Measurements from ENCODE around the gene SEPTIN5. TPM values are rescaled to one million over a fixed set of nuclear protein-coding genes. Genes with fewer than 3 reads are reported as not detected.

SEPTIN5 gene
- total RNA-seq, 2 experiments from 2014 or later: 0.41 to 0.43 TPM

DNA sequence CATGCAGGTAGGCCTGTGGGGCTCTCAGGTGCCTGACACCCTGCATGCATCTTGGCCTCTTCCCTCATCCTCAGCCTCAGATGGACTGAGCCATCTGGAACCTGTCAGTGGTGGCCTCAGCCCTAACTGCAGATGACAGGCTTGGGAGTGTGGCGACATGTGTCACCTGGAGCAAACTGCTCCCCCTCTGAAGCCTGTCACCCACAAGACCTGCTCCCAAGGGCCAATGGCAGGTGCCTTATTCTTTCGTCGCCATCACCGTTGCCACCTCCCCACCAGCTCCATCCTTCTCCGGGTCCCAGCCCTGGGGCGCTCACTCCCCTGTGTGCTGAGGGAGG is 3.6 kb upstream of the SEPTIN5 start:
- intact Hi-C loops (cut with micrococcal nuclease): loop anchor here (10.0 kb wide), 1 partner anchor 66 kb away; no protein-coding TSS in a partner anchor
- POLR2A ChIA-PET: interaction anchor here (0.7 kb wide), 1 partner anchor 28 kb away, joined by 3 read pairs; no protein-coding TSS in a partner anchor

DNA sequence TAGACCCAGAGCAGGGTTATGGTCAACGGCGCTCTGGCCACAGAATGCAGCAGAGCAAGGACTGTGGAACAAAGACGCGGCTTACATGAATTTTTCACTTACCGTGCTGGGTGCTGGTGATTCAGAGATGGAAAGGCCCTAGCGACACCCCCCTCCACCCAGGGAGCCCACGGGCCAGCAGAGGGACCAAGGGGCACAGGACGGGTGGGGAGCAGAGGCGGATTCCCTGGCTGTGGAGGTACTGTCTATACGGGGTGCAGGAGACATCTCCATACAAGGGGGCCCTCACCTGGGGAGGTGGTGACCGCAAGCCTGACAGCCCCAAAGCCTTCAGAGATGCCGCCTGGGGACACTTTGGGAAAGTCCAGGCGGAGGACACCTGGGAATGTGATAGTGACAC is 1.1 kb upstream of the SEPTIN5 start:
- H3K36me3 Mint-ChIP-seq: no peaks in the 10 kb centered on the region
- peaks cover 4% of the 10 kb centered on the region for H3K4me1 Mint-ChIP-seq (ENCODE audit: low read depth)
- ChIA-PET CTCF (interaction anchor here (1.1 to 1.4 kb wide), 2 partner anchors 17 to 33 kb away, joined by 3 to 6 read pairs; no protein-coding TSS in a partner anchor), POLR2A (no interaction called here)
- no peak overlapping the region for H3K27ac Mint-ChIP-seq
- H3K27me3 Mint-ChIP-seq: peaks cover 13% of the 10 kb centered on the region
- no peak for DNase-seq
- peak overlapping the region; percentile 8 for H3K4me3 Mint-ChIP-seq
- intact Hi-C loops (cut with micrococcal nuclease): loop anchor here (10.0 kb wide), 1 partner anchor 68 kb away; no protein-coding TSS in a partner anchor
- no peaks in the 10 kb centered on the region for H3K9me3 Mint-ChIP-seq

More for the DNA sequence above, 3.6 kb upstream of the SEPTIN5 start:
- no peaks in the 10 kb centered on the region for H3K36me3 Mint-ChIP-seq
- H3K27me3 Mint-ChIP-seq: peaks cover 11% of the 10 kb centered on the region
- CTCF ChIA-PET: interaction anchor here (1.3 kb wide), 1 partner anchor 20 kb away, joined by 4 read pairs; no protein-coding TSS in a partner anchor
- H3K27ac Mint-ChIP-seq: no peak overlapping the region
- no peak overlapping the region for H3K4me3 Mint-ChIP-seq
- H3K4me1 Mint-ChIP-seq (ENCODE audit: low read depth): peaks cover 1% of the 10 kb centered on the region
- no peak for DNase-seq
- no peaks in the 10 kb centered on the region for H3K9me3 Mint-ChIP-seq

DNA sequence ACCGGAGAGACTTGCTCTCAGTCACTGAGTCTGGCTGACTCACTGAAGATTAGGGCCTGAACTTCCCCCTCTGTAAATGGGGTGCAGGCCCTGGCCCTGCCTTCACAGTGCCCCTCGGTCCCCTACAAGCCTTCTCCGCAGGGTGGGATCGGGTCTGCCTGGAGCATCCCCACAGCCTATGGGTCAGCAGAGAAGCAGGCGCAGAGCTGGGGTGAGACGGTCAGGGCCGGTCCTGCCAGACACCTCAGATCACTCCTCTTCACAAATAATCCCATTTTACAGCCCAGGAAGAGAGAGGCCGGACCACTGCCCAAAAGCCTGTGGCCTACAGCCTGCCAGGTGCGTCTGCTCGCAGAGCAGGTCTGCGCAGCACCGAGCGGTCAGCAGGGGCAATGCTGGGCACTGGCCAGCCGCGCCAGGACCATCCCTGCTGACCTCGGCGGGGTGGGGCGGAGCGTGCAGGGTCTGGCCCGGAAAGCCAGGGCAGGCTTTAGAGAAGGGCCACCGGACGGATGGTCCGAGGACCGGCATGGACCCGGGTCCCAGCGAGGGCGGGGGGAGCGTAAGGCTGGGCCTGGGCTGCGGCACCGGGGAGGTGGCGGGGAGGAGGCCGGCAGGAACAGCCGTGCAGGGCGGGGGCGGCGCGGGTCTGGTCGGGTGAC is 522 bp upstream of the SEPTIN5 start:
- intact Hi-C loops (cut with micrococcal nuclease): loop anchor here (10.0 kb wide), 1 partner anchor 69 kb away; no protein-coding TSS in a partner anchor
- no peak overlapping the region for H3K27ac Mint-ChIP-seq
- POLR2A ChIA-PET: no interaction called here
- peaks cover 4% of the 10 kb centered on the region for H3K4me1 Mint-ChIP-seq (ENCODE audit: low read depth)
- H3K36me3 Mint-ChIP-seq: no peaks in the 10 kb centered on the region
- CTCF ChIA-PET: no interaction called here
- peak overlapping the region; percentile 28 for H3K4me3 Mint-ChIP-seq
- no peak for DNase-seq
- H3K9me3 Mint-ChIP-seq: no peaks in the 10 kb centered on the region
- H3K27me3 Mint-ChIP-seq: peaks cover 13% of the 10 kb centered on the region

DNA sequence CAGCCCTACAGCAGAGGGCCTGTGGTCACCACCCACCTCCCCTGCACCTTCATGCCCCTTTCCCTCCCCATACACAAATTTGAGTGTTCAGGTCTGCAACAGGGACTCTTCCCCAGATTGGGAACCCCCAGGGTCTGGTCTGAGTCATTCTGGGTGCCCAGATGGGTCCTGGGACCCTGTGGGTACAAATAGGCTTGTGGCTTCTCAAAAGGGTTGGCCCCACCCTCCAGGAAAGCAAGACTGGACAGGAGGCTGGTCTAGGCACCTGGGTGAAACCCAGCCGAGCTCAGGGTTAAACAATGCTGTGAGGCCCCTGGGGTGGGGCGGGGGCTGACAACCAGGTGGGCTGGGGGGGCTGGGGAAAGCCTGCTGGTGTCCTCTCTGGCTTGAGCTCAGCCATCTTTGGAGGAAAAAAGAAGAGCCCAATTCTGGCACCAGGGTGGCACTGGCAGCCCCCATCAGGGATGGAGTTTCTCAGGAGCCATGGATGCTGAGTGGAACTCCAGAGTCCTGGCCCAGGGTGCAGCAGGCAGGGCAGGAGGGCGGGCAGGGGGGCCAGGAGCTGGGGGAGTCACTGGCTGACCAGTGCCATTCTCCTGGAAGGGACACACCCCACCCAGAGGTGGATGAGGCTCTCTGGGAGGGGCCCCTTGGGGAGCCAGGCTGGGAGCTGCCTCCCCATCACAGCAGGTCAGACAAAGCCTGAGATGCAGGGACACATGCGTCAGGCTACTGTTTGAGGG is 1.1 kb downstream of the SEPTIN5 start:
- intact Hi-C loops (cut with micrococcal nuclease): loop anchor here (1.0 to 10.0 kb wide), 2 partner anchors 41 to 71 kb away; no protein-coding TSS in a partner anchor
- no peaks in the 10 kb centered on the region for H3K36me3 Mint-ChIP-seq
- ChIA-PET POLR2A (no interaction called here), CTCF (interaction anchor here (0.9 to 2.7 kb wide), 2 partner anchors 15 to 36 kb away, joined by 3 to 11 read pairs; no protein-coding TSS in a partner anchor)
- H3K27me3 Mint-ChIP-seq: peaks cover 26% of the 10 kb centered on the region
- DNase-seq: no peak
- H3K27ac Mint-ChIP-seq: no peak overlapping the region
- peaks cover 8% of the 10 kb centered on the region for H3K4me1 Mint-ChIP-seq (ENCODE audit: low read depth)
- H3K4me3 Mint-ChIP-seq: no peak overlapping the region
- H3K9me3 Mint-ChIP-seq: no peaks in the 10 kb centered on the region

DNA sequence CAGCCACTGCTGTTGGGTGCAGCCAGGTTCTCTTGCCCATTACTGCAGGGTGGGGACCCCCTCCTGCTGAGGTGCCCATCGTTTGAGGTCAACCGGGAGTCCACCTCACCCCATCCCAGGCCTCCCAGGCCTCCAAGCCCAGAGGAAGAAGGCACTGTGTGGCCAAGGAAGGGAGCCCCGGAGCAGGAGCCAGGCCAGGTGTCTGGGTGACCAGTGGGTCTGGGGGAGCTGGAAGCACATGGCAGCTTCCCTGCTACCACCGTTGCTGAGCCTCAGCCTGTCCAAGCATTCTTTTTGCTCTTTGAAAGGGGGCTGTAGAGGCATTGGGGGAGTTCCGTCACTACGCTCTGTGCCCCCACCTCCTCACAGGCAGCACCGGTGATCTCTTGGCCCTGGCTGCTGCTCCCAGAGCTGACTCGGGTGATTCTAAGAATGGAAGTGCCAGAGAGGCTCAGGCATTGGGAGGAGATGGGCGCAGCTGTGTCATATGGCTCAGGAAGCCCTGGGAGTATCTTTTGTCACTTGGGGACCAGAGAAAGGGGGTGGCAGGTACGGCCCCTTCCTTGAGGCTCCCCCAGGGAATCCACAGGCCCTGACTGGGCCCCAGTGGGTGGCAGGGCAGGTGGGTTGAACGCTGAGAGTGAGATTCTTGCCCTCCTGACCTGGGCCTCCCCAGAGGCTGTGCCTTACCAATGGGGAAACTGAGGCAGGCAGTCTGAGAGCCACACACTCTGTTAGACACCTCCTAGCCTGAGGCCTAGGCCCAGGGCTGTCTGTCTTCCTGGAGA is 1.9 kb downstream of the SEPTIN5 start:
- Mint-ChIP-seq H3K27me3 (peaks cover 34% of the 10 kb centered on the region), H3K27ac (no peak overlapping the region), H3K4me3 (no peak overlapping the region), H3K9me3 (no peaks in the 10 kb centered on the region), H3K36me3 (no peaks in the 10 kb centered on the region), H3K4me1 (ENCODE audit: low read depth) (peaks cover 8% of the 10 kb centered on the region)
- ChIA-PET CTCF (interaction anchor here (0.9 to 2.7 kb wide), 2 partner anchors 14 to 37 kb away, joined by 3 to 11 read pairs; no protein-coding TSS in a partner anchor), POLR2A (no interaction called here)
- intact Hi-C loops (cut with micrococcal nuclease): loop anchor here (10.0 kb wide), 1 partner anchor 71 kb away; no protein-coding TSS in a partner anchor
- DNase-seq: no peak

DNA sequence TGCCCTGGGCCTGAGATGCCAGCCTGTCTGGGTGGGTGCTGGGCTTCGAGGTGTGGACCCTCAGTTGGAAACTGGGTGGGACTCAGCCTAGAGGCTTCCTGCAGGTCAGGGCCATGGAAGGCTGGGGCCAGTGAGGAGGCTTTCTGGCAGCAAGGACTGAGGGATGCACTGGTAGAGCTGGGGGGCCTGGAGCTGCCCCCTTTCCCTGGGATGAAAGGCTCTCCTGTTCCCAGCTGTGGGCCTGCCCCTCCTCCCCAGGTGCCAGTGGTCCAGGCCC is 2.5 kb downstream of the SEPTIN5 start:
- intact Hi-C loops (cut with micrococcal nuclease): loop anchor here (10.0 kb wide), 1 partner anchor 72 kb away; no protein-coding TSS in a partner anchor
- ChIA-PET CTCF (interaction anchor here (0.6 to 2.7 kb wide), 2 partner anchors 14 to 37 kb away, joined by 3 to 11 read pairs; no protein-coding TSS in a partner anchor), POLR2A (no interaction called here)
- peaks cover 39% of the 10 kb centered on the region for H3K27me3 Mint-ChIP-seq
- H3K4me3 Mint-ChIP-seq: no peak overlapping the region
- no peaks in the 10 kb centered on the region for H3K9me3 Mint-ChIP-seq
- no peaks in the 10 kb centered on the region for H3K36me3 Mint-ChIP-seq
- DNase-seq: no peak
- H3K4me1 Mint-ChIP-seq (ENCODE audit: low read depth): peaks cover 8% of the 10 kb centered on the region
- no peak overlapping the region for H3K27ac Mint-ChIP-seq

DNA sequence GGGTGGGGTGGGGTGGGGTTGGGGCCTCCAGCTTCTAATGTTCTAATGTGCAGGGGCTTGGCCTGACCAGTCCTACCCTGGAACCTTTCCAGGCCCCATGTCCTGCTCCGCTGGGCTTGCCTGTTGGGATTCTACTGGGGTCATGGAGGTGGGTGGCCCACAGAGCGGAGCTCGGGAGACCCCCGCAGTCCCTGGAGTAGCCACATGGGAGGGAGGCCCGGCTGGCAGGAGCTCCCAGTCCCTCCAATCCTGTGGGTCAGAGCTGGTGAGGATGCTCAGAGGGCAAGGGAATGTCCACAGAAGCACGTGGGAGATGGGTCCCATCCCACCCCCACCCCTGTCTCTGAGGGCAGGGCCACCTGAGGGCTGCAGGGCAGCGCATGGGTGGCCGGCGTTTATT is 2.9 kb downstream of the SEPTIN5 start:
- H3K27me3 Mint-ChIP-seq: peaks cover 40% of the 10 kb centered on the region
- POLR2A ChIA-PET: no interaction called here
- intact Hi-C loops (cut with micrococcal nuclease): loop anchor here (10.0 kb wide), 1 partner anchor 72 kb away; no protein-coding TSS in a partner anchor
- no peaks in the 10 kb centered on the region for H3K9me3 Mint-ChIP-seq
- no peak overlapping the region for H3K4me3 Mint-ChIP-seq
- H3K36me3 Mint-ChIP-seq: no peaks in the 10 kb centered on the region
- H3K27ac Mint-ChIP-seq: no peak overlapping the region
- CTCF ChIA-PET: interaction anchor here (0.6 to 2.7 kb wide), 2 partner anchors 13 to 38 kb away, joined by 3 to 11 read pairs; no protein-coding TSS in a partner anchor
- H3K4me1 Mint-ChIP-seq (ENCODE audit: low read depth): peaks cover 8% of the 10 kb centered on the region
- DNase-seq: no peak

DNA sequence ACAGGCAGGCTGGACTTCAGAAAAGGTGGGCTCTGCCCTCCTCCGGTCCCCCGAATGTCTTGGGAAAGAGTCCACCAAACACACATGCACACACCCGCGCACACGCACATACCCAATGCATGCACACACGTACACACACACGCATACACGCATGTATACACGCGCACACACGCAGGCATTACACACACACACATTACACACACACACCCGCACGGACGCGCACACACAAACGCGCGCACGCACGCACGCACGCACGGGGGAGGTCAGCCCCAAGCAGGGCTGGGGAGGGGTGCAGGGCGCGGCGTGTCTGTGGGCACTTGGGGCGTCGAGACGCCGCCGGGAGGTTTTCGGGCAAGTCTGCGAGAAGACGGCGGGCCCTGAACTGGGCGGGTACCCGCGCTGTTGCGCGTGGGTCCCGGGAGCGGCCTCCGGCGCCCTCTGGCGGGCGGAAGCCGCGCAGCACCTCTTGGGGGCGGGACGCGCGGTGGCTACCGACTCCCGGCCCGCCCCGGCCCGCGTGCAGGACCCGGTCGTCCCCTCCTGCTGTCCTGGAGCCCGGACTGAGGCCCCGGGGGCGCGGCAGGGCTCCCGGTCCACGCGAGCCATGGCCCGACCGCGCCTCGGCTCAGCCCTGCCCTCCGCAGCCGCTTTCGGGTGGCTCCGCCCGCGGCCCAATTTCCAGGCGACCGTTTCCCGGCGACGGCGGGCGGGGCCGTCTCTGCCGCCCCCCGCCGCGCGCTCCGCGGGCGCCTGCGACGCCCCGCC is 3.6 kb downstream of the SEPTIN5 start:
- DNase-seq: peak; percentile 83
- Mint-ChIP-seq H3K36me3 (no peaks in the 10 kb centered on the region), H3K9me3 (no peaks in the 10 kb centered on the region), H3K4me3 (peak overlapping the region; percentile 60), H3K27me3 (peaks cover 45% of the 10 kb centered on the region), H3K4me1 (ENCODE audit: low read depth) (peaks cover 8% of the 10 kb centered on the region), H3K27ac (no peak overlapping the region)
- ChIA-PET POLR2A (no interaction called here), CTCF (interaction anchor here (2.7 kb wide), 1 partner anchor 38 kb away, joined by 11 read pairs; no protein-coding TSS in a partner anchor)
- intact Hi-C loops (cut with micrococcal nuclease): loop anchor here (2.0 to 10.0 kb wide), 2 partner anchors 37 to 73 kb away; no protein-coding TSS in a partner anchor

DNA sequence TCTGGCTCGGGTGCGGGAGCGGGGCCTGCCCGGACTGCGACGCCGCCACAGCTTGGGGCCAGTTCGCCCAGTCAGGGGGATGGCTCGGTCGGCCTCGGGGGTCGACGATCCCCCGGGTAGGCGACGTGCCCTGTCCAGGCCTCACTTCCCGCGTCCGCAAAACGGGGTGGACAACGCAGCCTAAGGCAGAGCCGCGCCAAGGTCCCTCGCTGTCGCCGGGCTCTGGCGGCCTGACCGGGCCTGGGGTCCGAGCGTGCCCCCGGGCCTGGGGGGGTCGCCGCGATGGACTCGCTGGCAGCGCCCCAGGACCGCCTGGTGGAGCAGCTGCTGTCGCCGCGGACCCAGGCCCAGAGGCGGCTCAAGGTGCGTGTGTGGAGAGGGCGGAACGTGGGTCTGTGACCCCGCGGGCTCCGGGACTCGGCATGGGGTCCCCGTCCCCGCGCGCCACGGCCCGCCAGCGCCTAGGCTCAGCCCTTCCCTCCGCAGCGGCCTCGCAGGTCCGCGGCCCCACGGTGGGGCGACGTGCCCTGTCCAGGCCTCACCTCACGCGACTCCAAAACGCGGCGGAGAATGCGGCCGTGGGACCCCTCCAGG is 4.2 kb downstream of the SEPTIN5 start:
- Mint-ChIP-seq H3K36me3 (no peaks in the 10 kb centered on the region), H3K4me1 (ENCODE audit: low read depth) (peaks cover 8% of the 10 kb centered on the region), H3K27me3 (peaks cover 42% of the 10 kb centered on the region), H3K4me3 (no peak overlapping the region), H3K9me3 (no peaks in the 10 kb centered on the region), H3K27ac (no peak overlapping the region)
- no peak for DNase-seq
- CTCF ChIA-PET: interaction anchor here (2.4 kb wide), 1 partner anchor 12 kb away, joined by 10 read pairs; no protein-coding TSS in a partner anchor
- POLR2A ChIA-PET: no interaction called here
- intact Hi-C loops (cut with micrococcal nuclease): loop anchor here (2.0 to 10.0 kb wide), 2 partner anchors 38 to 74 kb away; no protein-coding TSS in a partner anchor

DNA sequence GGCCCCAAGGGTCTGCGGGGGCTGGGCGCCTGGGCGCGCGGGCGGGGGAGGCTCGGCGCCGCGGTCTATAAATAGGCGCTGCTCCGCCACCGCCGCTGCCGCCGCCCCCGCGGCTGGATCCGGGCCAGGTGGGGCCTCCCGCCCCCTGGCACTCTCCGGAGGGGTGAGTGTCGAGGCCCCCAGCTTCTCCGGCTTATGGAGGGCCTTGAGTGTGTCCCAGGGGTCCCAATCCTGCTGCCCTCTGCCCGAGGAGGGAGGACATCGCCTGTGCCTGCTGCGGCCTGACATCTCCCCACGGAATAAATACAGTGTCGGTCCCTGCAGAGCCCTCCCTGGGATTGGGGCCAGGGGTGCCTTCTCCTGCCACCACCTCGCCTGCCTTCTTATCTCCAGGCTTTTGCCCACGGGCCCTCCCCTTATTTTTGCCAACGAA is 4.8 kb downstream of the SEPTIN5 start:
- DNase-seq: no peak
- ChIA-PET POLR2A (no interaction called here), CTCF (interaction anchor here (1.3 to 2.4 kb wide), 2 partner anchors 11 to 40 kb away, joined by 4 to 10 read pairs; no protein-coding TSS in a partner anchor)
- intact Hi-C loops (cut with micrococcal nuclease): loop anchor here (2.0 to 10.0 kb wide), 2 partner anchors 38 to 74 kb away; no protein-coding TSS in a partner anchor
- Mint-ChIP-seq H3K27ac (peak overlapping the region; percentile 46), H3K27me3 (peaks cover 40% of the 10 kb centered on the region), H3K36me3 (no peaks in the 10 kb centered on the region), H3K4me1 (ENCODE audit: low read depth) (peaks cover 7% of the 10 kb centered on the region), H3K4me3 (peak overlapping the region; percentile 23), H3K9me3 (no peaks in the 10 kb centered on the region)
